LNCaP clone FGC (cell line): ENCODE data around the gene POU2F2.
A peak's percentile ranks its signal among the peaks of the same experiment; 100 is the strongest.

Source experiments
- DNase-seq: peaks from one replicate; pipeline ENCODE4 v3.0.0-alpha.2; 2011; ENCODE audit warnings: low read depth
- H3K4me3 ChIP-seq: 2 replicates; pipeline ENCODE4 v1.5.1; 2011; ENCODE audit warnings: mild to moderate bottlenecking, low read depth, low read length, control low read depth
- CTCF ChIP-seq: IDR thresholded peaks from 2 replicates; pipeline ENCODE4 v1.5.1; 2012; ENCODE audit warnings: mild to moderate bottlenecking; ENCODE audit not compliant: control insufficient read depth, insufficient read depth; ENCODE audit errors: extremely low read depth

POU2F2 gene

GRCh38 chr19:42099336-42099925 lies 32.8 kb downstream of the POU2F2 start:
- no peak for TF ChIP-seq CTCF
- DNase-seq, result no peak
- H3K4me3 ChIP-seq, result no peak overlapping the region

GRCh38 chr19:42098781-42099180 lies 33.5 kb downstream of the POU2F2 start:
- no peak for TF ChIP-seq CTCF
- DNase-seq, result peak; percentile 75
- H3K4me3 ChIP-seq, result no peak overlapping the region

- DNase-seq, result no peak
- TF ChIP-seq CTCF, result no peak
- no peak overlapping the region for H3K4me3 ChIP-seq
These were observed 34.8 kb downstream of the POU2F2 start for GRCh38 chr19:42097461-42097860.

GRCh38 chr19:42096255-42096837 lies 35.9 kb downstream of the POU2F2 start:
- no peak for TF ChIP-seq CTCF
- no peak for DNase-seq
- no peak overlapping the region for H3K4me3 ChIP-seq

- no peak overlapping the region for H3K4me3 ChIP-seq
- DNase-seq, result no peak
- no peak for TF ChIP-seq CTCF
These were observed 36.4 kb downstream of the POU2F2 start for GRCh38 chr19:42095814-42096230.

- TF ChIP-seq CTCF, result no peak
- DNase-seq, result no peak
- H3K4me3 ChIP-seq, result no peak overlapping the region
These were observed 37.0 kb downstream of the POU2F2 start for GRCh38 chr19:42095142-42095813.
